ENCODE measurements around the gene LTF.

LTF gene

GRCh38 chr3:46460051-46460450 is 4.7 kb downstream of the LTF start:
- DNase-seq (ENCODE audit: low spot score in 2 of 2): no peak
- H3K4me1 Mint-ChIP-seq: no peaks in the 10 kb centered on the region

GRCh38 chr3:46456118-46456517 is 8.6 kb downstream of the LTF start:
- peaks cover 57% of the 10 kb centered on the region for H3K27me3 Mint-ChIP-seq
- no peaks in the 10 kb centered on the region for H3K4me1 Mint-ChIP-seq
- ATAC-seq (replicated peaks; ENCODE audit: extremely low read depth, poor library complexity, severe bottlenecking): no peak
- no peak overlapping the region for H3K27ac Mint-ChIP-seq (ENCODE audit: low read depth)
- no peaks in the 10 kb centered on the region for H3K9me3 Mint-ChIP-seq
- DNase-seq (ENCODE audit: low spot score in 2 of 2): no peak
- H3K36me3 Mint-ChIP-seq (ENCODE audit: insufficient read depth): no peaks in the 10 kb centered on the region
- no peak overlapping the region for H3K4me3 Mint-ChIP-seq

More at GRCh38 chr3:46460051-46460450, 4.7 kb downstream of the LTF start:
- Mint-ChIP-seq H3K4me3 (no peak overlapping the region), H3K27me3 (peaks cover 69% of the 10 kb centered on the region), H3K27ac (ENCODE audit: low read depth) (no peak overlapping the region), H3K9me3 (no peaks in the 10 kb centered on the region), H3K36me3 (ENCODE audit: insufficient read depth) (no peaks in the 10 kb centered on the region)
- no peak for ATAC-seq (replicated peaks; ENCODE audit: extremely low read depth, poor library complexity, severe bottlenecking)

- Mint-ChIP-seq H3K4me3 (no peak overlapping the region), H3K9me3 (no peaks in the 10 kb centered on the region), H3K36me3 (ENCODE audit: insufficient read depth) (no peaks in the 10 kb centered on the region), H3K4me1 (no peaks in the 10 kb centered on the region), H3K27me3 (peaks cover 51% of the 10 kb centered on the region), H3K27ac (ENCODE audit: low read depth) (no peak overlapping the region)
- ATAC-seq (replicated peaks; ENCODE audit: extremely low read depth, poor library complexity, severe bottlenecking) (no peak), DNase-seq (ENCODE audit: low spot score in 2 of 2) (no peak)
Measured at GRCh38 chr3:46455231-46456115, 9.2 kb downstream of the LTF start.

GRCh38 chr3:46454606-46455005 is 10.1 kb downstream of the LTF start:
- Mint-ChIP-seq H3K4me3 (no peak overlapping the region), H3K36me3 (ENCODE audit: insufficient read depth) (no peaks in the 10 kb centered on the region), H3K4me1 (no peaks in the 10 kb centered on the region), H3K27me3 (peaks cover 42% of the 10 kb centered on the region), H3K9me3 (no peaks in the 10 kb centered on the region), H3K27ac (ENCODE audit: low read depth) (no peak overlapping the region)
- no peak for DNase-seq (ENCODE audit: low spot score in 2 of 2)
- ATAC-seq (replicated peaks; ENCODE audit: extremely low read depth, poor library complexity, severe bottlenecking): no peak

GRCh38 chr3:46454209-46454595 is 10.5 kb downstream of the LTF start:
- Mint-ChIP-seq H3K4me1 (no peaks in the 10 kb centered on the region), H3K36me3 (ENCODE audit: insufficient read depth) (no peaks in the 10 kb centered on the region), H3K4me3 (no peak overlapping the region), H3K9me3 (no peaks in the 10 kb centered on the region), H3K27me3 (peaks cover 38% of the 10 kb centered on the region), H3K27ac (ENCODE audit: low read depth) (no peak overlapping the region)
- DNase-seq (ENCODE audit: low spot score in 2 of 2) (no peak), ATAC-seq (replicated peaks; ENCODE audit: extremely low read depth, poor library complexity, severe bottlenecking) (no peak)

- H3K27ac Mint-ChIP-seq (ENCODE audit: low read depth): no peak overlapping the region
Measured at GRCh38 chr3:46453526-46454208, 11.0 kb downstream of the LTF start.

GRCh38 chr3:46449755-46450552 is 14.8 kb downstream of the LTF start:
- H3K27me3 Mint-ChIP-seq: peaks cover 25% of the 10 kb centered on the region
- DNase-seq (ENCODE audit: low spot score in 2 of 2) (no peak), ATAC-seq (replicated peaks; ENCODE audit: extremely low read depth, poor library complexity, severe bottlenecking) (no peak)
- no peaks in the 10 kb centered on the region for H3K4me1 Mint-ChIP-seq
- H3K4me3 Mint-ChIP-seq: no peak overlapping the region
- no peaks in the 10 kb centered on the region for H3K36me3 Mint-ChIP-seq (ENCODE audit: insufficient read depth)
- H3K27ac Mint-ChIP-seq (ENCODE audit: low read depth): no peak overlapping the region
- H3K9me3 Mint-ChIP-seq: no peaks in the 10 kb centered on the region

More at GRCh38 chr3:46453526-46454208, 11.0 kb downstream of the LTF start:
- Mint-ChIP-seq H3K4me3 (no peak overlapping the region), H3K36me3 (ENCODE audit: insufficient read depth) (no peaks in the 10 kb centered on the region), H3K27me3 (peaks cover 36% of the 10 kb centered on the region), H3K9me3 (no peaks in the 10 kb centered on the region), H3K4me1 (no peaks in the 10 kb centered on the region)
- DNase-seq (ENCODE audit: low spot score in 2 of 2) (no peak), ATAC-seq (replicated peaks; ENCODE audit: extremely low read depth, poor library complexity, severe bottlenecking) (no peak)

GRCh38 chr3:46448721-46449120 is 16.0 kb downstream of the LTF start:
- Mint-ChIP-seq H3K27me3 (peaks cover 25% of the 10 kb centered on the region), H3K27ac (ENCODE audit: low read depth) (no peak overlapping the region), H3K4me1 (no peaks in the 10 kb centered on the region), H3K9me3 (no peaks in the 10 kb centered on the region), H3K4me3 (no peak overlapping the region), H3K36me3 (ENCODE audit: insufficient read depth) (no peaks in the 10 kb centered on the region)
- DNase-seq (ENCODE audit: low spot score in 2 of 2): no peak
- no peak for ATAC-seq (replicated peaks; ENCODE audit: extremely low read depth, poor library complexity, severe bottlenecking)

- no peak for DNase-seq (ENCODE audit: low spot score in 2 of 2)
- Mint-ChIP-seq H3K27me3 (peaks cover 14% of the 10 kb centered on the region), H3K4me1 (no peaks in the 10 kb centered on the region), H3K4me3 (no peak overlapping the region), H3K27ac (ENCODE audit: low read depth) (no peak overlapping the region), H3K36me3 (ENCODE audit: insufficient read depth) (no peaks in the 10 kb centered on the region), H3K9me3 (no peaks in the 10 kb centered on the region)
- no peak for ATAC-seq (replicated peaks; ENCODE audit: extremely low read depth, poor library complexity, severe bottlenecking)
Measured at GRCh38 chr3:46447228-46447985, 17.3 kb downstream of the LTF start.

- ATAC-seq (replicated peaks; ENCODE audit: extremely low read depth, poor library complexity, severe bottlenecking) (no peak), DNase-seq (ENCODE audit: low spot score in 2 of 2) (no peak)
- Mint-ChIP-seq H3K27me3 (no peaks in the 10 kb centered on the region), H3K27ac (ENCODE audit: low read depth) (no peak overlapping the region), H3K9me3 (no peaks in the 10 kb centered on the region), H3K36me3 (ENCODE audit: insufficient read depth) (peaks cover 8% of the 10 kb centered on the region), H3K4me3 (no peak overlapping the region), H3K4me1 (peaks cover 20% of the 10 kb centered on the region)
Measured at GRCh38 chr3:46442576-46443530, 21.9 kb downstream of the LTF start.

GRCh38 chr3:46440531-46441294 is 24.0 kb downstream of the LTF start:
- H3K4me1 Mint-ChIP-seq: peaks cover 20% of the 10 kb centered on the region
- H3K27me3 Mint-ChIP-seq: no peaks in the 10 kb centered on the region
- H3K9me3 Mint-ChIP-seq: no peaks in the 10 kb centered on the region
- DNase-seq (ENCODE audit: low spot score in 2 of 2) (peak in 1 of 2 donors; percentile 52), ATAC-seq (replicated peaks; ENCODE audit: extremely low read depth, poor library complexity, severe bottlenecking) (peak; percentile 96)
- peaks cover 8% of the 10 kb centered on the region for H3K36me3 Mint-ChIP-seq (ENCODE audit: insufficient read depth)
- peak overlapping the region; percentile 90 for H3K27ac Mint-ChIP-seq (ENCODE audit: low read depth)
- H3K4me3 Mint-ChIP-seq: peak overlapping the region; percentile 10
